HepG2 (cell line): Measurements from ENCODE around the gene SNRPN. TPM values are rescaled to one million over a fixed set of nuclear protein-coding genes. Genes with fewer than 3 reads are reported as not detected.

Source experiments
- CBX2 ChIP-seq, 2 experiments: fragments of 200-600 bp in 1 of 2; sonication (generic); formaldehyde crosslinking in 1 of 2; IDR thresholded peaks; 2 replicates each; pipeline versions ENCODE4 v1.7.0 to v1.8.1; 2018 to 2022; ENCODE audit warnings: low read depth in 2 of 2, low read length in 1 of 2, mild to moderate bottlenecking in 1 of 2, missing genetic modification reagents in 1 of 2
- ETV5 ChIP-seq: IDR thresholded peaks from 2 replicates; pipeline ENCODE4 v1.6.1; 2018; ENCODE audit warnings: missing biosample characterization, missing genetic modification reagents, inconsistent platforms, borderline replicate concordance
- KLF12 ChIP-seq: sonication (generic); formaldehyde crosslinking; IDR thresholded peaks from 2 replicates; pipeline ENCODE4 v1.4.0; 2020; ENCODE audit warnings: missing genetic modification reagents, borderline replicate concordance
- MEIS2 ChIP-seq: sonication (generic); formaldehyde crosslinking; IDR thresholded peaks from 2 replicates; pipeline ENCODE4 v1.9.0; 2021; ENCODE audit warnings: mild to moderate bottlenecking, missing genetic modification reagents
- SMARCC2 ChIP-seq: fragments of 450-650 bp; IDR thresholded peaks from 2 replicates; pipeline ENCODE4 v1.6.1; 2017; ENCODE audit warnings: antibody characterized with exemption, mild to moderate bottlenecking
- YY1 ChIP-seq: IDR thresholded peaks from 2 replicates; pipeline ENCODE4 v1.6.1; 2011; ENCODE audit warnings: low read length, low read depth, moderate library complexity, mild to moderate bottlenecking; ENCODE audit not compliant: insufficient read depth, insufficient replicate concordance
- ZNF572 ChIP-seq: sonication (generic); formaldehyde crosslinking; IDR thresholded peaks from 2 replicates; pipeline ENCODE4 v1.5.1; 2020; ENCODE audit warnings: mild to moderate bottlenecking, missing genetic modification reagents
- ZNF768 ChIP-seq: sonication (generic); formaldehyde crosslinking; IDR thresholded peaks from 2 replicates; pipeline ENCODE4 v1.4.0; 2020; ENCODE audit warnings: missing genetic modification reagents
- ZNF883 ChIP-seq: sonication (generic); formaldehyde crosslinking; IDR thresholded peaks from 2 replicates; pipeline ENCODE4 v1.5.1; 2020; ENCODE audit warnings: mild to moderate bottlenecking, missing genetic modification reagents; ENCODE audit errors: not compliant biosample characterization
- polyA plus RNA-seq, 8 experiments: library from polyadenylated mRNA; depleted of rRNA in 3 of 8; stranded (reverse) in 7 of 8; unstranded in 1 of 8; fragments of >200 nt; fragmentation: Illumina TruSeq in 4 of 8; extraction: Trizol in 4 of 8; gene quantifications; 2 replicates each; pipeline versions ENCODE4 v1.2.1 to v1.2.3, GENCODE V29; 2011 to 2016; ENCODE audit warnings: low read depth in 4 of 8, missing spikeins in 1 of 8, mixed read lengths in 1 of 8; ENCODE audit not compliant: insufficient read depth in 1 of 8
- total RNA-seq, 5 experiments: library from RNA; depleted of rRNA; stranded (reverse); fragments of >200 nt; fragmentation: Illumina TruSeq; extraction: Trizol; gene quantifications; 2 replicates each; pipeline ENCODE4 v1.2.3, GENCODE V29; 2016; ENCODE audit warnings: low read depth in 1 of 5
- TF ChIP-seq, protein P1 (sequence below), 2 experiments: fragments of 450-650 bp in 1 of 2; sonication (generic) in 1 of 2; formaldehyde crosslinking in 1 of 2; IDR thresholded peaks; 2 replicates each; pipeline versions ENCODE4 v1.6.1 to v1.8.0; 2016 to 2022; ENCODE audit warnings: antibody characterized with exemption in 1 of 2, mild to moderate bottlenecking in 1 of 2, missing genetic modification reagents in 1 of 2
- TF ChIP-seq, protein P2 (sequence below): sonication (generic); formaldehyde crosslinking; IDR thresholded peaks from 2 replicates; pipeline ENCODE4 v1.4.0; 2020; ENCODE audit warnings: missing genetic modification reagents
- TF ChIP-seq, protein P3 (sequence below): sonication (generic); formaldehyde crosslinking; IDR thresholded peaks from 2 replicates; pipeline ENCODE4 v1.4.0; 2020; ENCODE audit warnings: missing genetic modification reagents
- TF ChIP-seq, protein P4 (sequence below): IDR thresholded peaks from 2 replicates; pipeline ENCODE4 v1.6.1; 2016; ENCODE audit warnings: missing genetic modification reagents, missing compliant biosample characterization
- TF ChIP-seq, protein P5 (sequence below): IDR thresholded peaks from 2 replicates; pipeline ENCODE4 v1.6.1; 2018; ENCODE audit warnings: missing genetic modification reagents, mild to moderate bottlenecking, missing compliant biosample characterization

The SNRPN gene
- total and polyA plus RNA-seq, 2 of the 13 experiments (the other 11 are each of a cell fraction or from before 2014, with no cell fraction given) = 133 to 212 TPM

DNA sequence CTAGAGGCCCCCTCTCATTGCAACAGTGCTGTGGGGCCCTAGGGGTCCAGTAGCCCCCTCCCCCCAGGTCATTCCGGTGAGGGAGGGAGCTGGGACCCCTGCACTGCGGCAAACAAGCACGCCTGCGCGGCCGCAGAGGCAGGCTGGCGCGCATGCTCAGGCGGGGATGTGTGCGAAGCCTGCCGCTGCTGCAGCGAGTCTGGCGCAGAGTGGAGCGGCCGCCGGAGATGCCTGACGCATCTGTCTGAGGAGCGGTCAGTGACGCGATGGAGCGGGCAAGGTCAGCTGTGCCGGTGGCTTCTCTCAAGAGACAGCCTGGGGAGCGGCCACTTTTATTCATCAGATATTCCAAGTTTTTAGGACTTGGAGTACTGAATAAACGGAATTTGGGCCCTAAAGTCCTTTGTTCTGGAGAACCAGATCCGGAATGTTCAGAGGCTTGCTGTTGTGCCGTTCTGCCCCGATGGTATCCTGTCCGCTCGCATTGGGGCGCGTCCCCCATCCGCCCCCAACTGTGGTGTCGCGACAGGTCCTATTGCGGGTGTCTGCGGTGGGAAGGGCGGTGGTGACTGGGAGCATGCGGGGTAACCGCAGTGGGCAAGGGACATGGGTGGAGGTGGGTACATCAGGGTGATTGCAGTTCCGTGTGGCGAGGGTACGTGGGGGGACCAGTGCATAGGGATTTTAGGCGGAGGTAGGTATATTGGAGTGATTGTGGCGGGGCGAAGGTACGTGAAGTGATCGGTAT is at the start of gene SNRPN, which contains the start of gene SNURF (continued):
- TF ChIP-seq, protein P1, sequence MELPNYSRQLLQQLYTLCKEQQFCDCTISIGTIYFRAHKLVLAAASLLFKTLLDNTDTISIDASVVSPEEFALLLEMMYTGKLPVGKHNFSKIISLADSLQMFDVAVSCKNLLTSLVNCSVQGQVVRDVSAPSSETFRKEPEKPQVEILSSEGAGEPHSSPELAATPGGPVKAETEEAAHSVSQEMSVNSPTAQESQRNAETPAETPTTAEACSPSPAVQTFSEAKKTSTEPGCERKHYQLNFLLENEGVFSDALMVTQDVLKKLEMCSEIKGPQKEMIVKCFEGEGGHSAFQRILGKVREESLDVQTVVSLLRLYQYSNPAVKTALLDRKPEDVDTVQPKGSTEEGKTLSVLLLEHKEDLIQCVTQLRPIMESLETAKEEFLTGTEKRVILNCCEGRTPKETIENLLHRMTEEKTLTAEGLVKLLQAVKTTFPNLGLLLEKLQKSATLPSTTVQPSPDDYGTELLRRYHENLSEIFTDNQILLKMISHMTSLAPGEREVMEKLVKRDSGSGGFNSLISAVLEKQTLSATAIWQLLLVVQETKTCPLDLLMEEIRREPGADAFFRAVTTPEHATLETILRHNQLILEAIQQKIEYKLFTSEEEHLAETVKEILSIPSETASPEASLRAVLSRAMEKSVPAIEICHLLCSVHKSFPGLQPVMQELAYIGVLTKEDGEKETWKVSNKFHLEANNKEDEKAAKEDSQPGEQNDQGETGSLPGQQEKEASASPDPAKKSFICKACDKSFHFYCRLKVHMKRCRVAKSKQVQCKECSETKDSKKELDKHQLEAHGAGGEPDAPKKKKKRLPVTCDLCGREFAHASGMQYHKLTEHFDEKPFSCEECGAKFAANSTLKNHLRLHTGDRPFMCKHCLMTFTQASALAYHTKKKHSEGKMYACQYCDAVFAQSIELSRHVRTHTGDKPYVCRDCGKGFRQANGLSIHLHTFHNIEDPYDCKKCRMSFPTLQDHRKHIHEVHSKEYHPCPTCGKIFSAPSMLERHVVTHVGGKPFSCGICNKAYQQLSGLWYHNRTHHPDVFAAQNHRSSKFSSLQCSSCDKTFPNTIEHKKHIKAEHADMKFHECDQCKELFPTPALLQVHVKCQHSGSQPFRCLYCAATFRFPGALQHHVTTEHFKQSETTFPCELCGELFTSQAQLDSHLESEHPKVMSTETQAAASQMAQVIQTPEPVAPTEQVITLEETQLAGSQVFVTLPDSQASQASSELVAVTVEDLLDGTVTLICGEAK (IDR thresholded peaks at IDR 0.05) = no peak
- TF ChIP-seq, protein P1 (CRISPR knock-in tag; IDR thresholded peaks at IDR 0.05) = no peak
- TF ChIP-seq ZNF768 (CRISPR knock-in tag) = peak; percentile 39; the same call in 1 of the 2 replicates
- no peak for TF ChIP-seq ZNF572 (CRISPR knock-in tag)
- peak; percentile 16 for TF ChIP-seq YY1
- TF ChIP-seq ETV5 (CRISPR knock-in tag) = 0 out of 2 replicates have a peak, but pooled peaks have one; percentile 9
- TF ChIP-seq, protein P2, sequence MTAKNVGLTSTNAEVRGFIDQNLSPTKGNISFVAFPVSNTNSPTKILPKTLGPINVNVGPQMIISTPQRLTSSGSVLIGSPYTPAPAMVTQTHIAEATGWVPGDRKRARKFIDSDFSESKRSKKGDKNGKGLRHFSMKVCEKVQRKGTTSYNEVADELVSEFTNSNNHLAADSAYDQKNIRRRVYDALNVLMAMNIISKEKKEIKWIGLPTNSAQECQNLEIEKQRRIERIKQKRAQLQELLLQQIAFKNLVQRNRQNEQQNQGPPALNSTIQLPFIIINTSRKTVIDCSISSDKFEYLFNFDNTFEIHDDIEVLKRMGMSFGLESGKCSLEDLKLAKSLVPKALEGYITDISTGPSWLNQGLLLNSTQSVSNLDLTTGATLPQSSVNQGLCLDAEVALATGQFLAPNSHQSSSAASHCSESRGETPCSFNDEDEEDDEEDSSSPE (CRISPR knock-in tag) = peak; percentile 24; the same call in 1 of the 2 replicates
- TF ChIP-seq MEIS2 (CRISPR knock-in tag) = peak; percentile 53; the same call in 1 of the 2 replicates
- TF ChIP-seq, protein P3, sequence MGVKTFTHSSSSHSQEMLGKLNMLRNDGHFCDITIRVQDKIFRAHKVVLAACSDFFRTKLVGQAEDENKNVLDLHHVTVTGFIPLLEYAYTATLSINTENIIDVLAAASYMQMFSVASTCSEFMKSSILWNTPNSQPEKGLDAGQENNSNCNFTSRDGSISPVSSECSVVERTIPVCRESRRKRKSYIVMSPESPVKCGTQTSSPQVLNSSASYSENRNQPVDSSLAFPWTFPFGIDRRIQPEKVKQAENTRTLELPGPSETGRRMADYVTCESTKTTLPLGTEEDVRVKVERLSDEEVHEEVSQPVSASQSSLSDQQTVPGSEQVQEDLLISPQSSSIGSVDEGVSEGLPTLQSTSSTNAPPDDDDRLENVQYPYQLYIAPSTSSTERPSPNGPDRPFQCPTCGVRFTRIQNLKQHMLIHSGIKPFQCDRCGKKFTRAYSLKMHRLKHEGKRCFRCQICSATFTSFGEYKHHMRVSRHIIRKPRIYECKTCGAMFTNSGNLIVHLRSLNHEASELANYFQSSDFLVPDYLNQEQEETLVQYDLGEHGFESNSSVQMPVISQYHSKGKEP (CRISPR knock-in tag) = no peak
- no peak for TF ChIP-seq CBX2 (IDR thresholded peaks at IDR 0.05; ENCODE audit: low read depth, low read length)
- no peak for TF ChIP-seq CBX2 (CRISPR knock-in tag; IDR thresholded peaks at IDR 0.05; ENCODE audit: low read depth)
- no peak for TF ChIP-seq ZNF883 (CRISPR knock-in tag)
- no peak for TF ChIP-seq SMARCC2
- TF ChIP-seq, protein P4, sequence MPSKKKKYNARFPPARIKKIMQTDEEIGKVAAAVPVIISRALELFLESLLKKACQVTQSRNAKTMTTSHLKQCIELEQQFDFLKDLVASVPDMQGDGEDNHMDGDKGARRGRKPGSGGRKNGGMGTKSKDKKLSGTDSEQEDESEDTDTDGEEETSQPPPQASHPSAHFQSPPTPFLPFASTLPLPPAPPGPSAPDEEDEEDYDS (CRISPR knock-in tag) = peak; percentile 72
- TF ChIP-seq, protein P5, sequence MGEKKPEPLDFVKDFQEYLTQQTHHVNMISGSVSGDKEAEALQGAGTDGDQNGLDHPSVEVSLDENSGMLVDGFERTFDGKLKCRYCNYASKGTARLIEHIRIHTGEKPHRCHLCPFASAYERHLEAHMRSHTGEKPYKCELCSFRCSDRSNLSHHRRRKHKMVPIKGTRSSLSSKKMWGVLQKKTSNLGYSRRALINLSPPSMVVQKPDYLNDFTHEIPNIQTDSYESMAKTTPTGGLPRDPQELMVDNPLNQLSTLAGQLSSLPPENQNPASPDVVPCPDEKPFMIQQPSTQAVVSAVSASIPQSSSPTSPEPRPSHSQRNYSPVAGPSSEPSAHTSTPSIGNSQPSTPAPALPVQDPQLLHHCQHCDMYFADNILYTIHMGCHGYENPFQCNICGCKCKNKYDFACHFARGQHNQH (CRISPR knock-in tag) = 0 out of 2 replicates have a peak, but pooled peaks have one; percentile 37
- TF ChIP-seq KLF12 (CRISPR knock-in tag) = no peak
